GM12873 (cell line): ENCODE data around the gene TMEM273.

Experiments used
- CTCF ChIP-seq: IDR thresholded peaks from 2 replicates; pipeline ENCODE4 v1.5.1; 2012; ENCODE audit warnings: low read depth, mild to moderate bottlenecking, moderate library complexity, low read length, control low read depth; ENCODE audit not compliant: insufficient read depth; ENCODE audit errors: missing control alignments

The TMEM273 gene

GRCh38 chr10:49111320-49111698 lies 76.9 kb downstream of the TMEM273 start:
- no peak for TF ChIP-seq CTCF

- no peak for TF ChIP-seq CTCF
Observed at GRCh38 chr10:49110684-49111319, 77.4 kb downstream of the TMEM273 start.

GRCh38 chr10:49109669-49110340 lies 78.4 kb downstream of the TMEM273 start:
- TF ChIP-seq CTCF: no peak

- no peak for TF ChIP-seq CTCF
Observed at GRCh38 chr10:49108656-49109055, 79.5 kb downstream of the TMEM273 start.

GRCh38 chr10:49107887-49108267 lies 80.3 kb downstream of the TMEM273 start:
- TF ChIP-seq CTCF: no peak

GRCh38 chr10:49107111-49107886 lies 80.9 kb downstream of the TMEM273 start:
- TF ChIP-seq CTCF: no peak

- no peak for TF ChIP-seq CTCF
Observed at GRCh38 chr10:49106451-49106850, 81.7 kb downstream of the TMEM273 start.
